Upper lobe of left lung (tissue), 4 donors: ENCODE results near the gene GRIK4.

Source experiments
- EP300 ChIP-seq, 4 donors: sonication (generic); formaldehyde crosslinking; IDR thresholded peaks; one replicate each; pipeline ENCODE4 v1.5.1; 2017; ENCODE audit warnings: antibody characterized with exemption in 4 of 4, control low read depth in 2 of 4
- POLR2A ChIP-seq, 4 donors: fragments of 450-650 bp; IDR thresholded peaks; one replicate each; pipeline ENCODE4 v1.5.1; 2016 to 2017; ENCODE audit warnings: antibody characterized with exemption in 4 of 4, mild to moderate bottlenecking in 2 of 4
- POLR2AphosphoS5 ChIP-seq, 2 donors: sonication (generic); formaldehyde crosslinking; IDR thresholded peaks; one replicate each; pipeline ENCODE4 v1.5.1; 2017; ENCODE audit warnings: antibody characterized with exemption in 2 of 2
- TF ChIP-seq, protein P1 (sequence below), 6 experiments: fragments of 450-650 bp in 4 of 6; fragments of 200-600 bp in 2 of 6; sonication (generic) in 2 of 6; IDR thresholded peaks; one replicate each; pipeline ENCODE4 v1.5.1; 2016 to 2019; ENCODE audit warnings: antibody characterized with exemption in 6 of 6

- TF ChIP-seq, protein P1, sequence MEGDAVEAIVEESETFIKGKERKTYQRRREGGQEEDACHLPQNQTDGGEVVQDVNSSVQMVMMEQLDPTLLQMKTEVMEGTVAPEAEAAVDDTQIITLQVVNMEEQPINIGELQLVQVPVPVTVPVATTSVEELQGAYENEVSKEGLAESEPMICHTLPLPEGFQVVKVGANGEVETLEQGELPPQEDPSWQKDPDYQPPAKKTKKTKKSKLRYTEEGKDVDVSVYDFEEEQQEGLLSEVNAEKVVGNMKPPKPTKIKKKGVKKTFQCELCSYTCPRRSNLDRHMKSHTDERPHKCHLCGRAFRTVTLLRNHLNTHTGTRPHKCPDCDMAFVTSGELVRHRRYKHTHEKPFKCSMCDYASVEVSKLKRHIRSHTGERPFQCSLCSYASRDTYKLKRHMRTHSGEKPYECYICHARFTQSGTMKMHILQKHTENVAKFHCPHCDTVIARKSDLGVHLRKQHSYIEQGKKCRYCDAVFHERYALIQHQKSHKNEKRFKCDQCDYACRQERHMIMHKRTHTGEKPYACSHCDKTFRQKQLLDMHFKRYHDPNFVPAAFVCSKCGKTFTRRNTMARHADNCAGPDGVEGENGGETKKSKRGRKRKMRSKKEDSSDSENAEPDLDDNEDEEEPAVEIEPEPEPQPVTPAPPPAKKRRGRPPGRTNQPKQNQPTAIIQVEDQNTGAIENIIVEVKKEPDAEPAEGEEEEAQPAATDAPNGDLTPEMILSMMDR (IDR thresholded peaks at IDR 0.05), result no peak
- TF ChIP-seq EP300 (IDR thresholded peaks at IDR 0.05) (no peak), POLR2A (IDR thresholded peaks at IDR 0.05) (no peak), POLR2AphosphoS5 (IDR thresholded peaks at IDR 0.05) (no peak)
Measured at GRCh38 chr11:120562806-120563425, 51.4 kb downstream of the GRIK4 start.
